Subcutaneous adipose tissue (tissue), 4 donors: ENCODE results near the gene FBXO40. TPM values are rescaled to one million over a fixed set of nuclear protein-coding genes. Genes with fewer than 3 reads are reported as not detected.

Experiments
- total RNA-seq, 4 donors: library from RNA; depleted of rRNA; stranded (reverse); fragments of >200 nt; gene quantifications; one replicate each; pipeline ENCODE4 v1.1.0, GENCODE V29; 2016
- TF ChIP-seq, protein P1 (sequence below): fragments of 450-650 bp; IDR thresholded peaks from one replicate; pipeline ENCODE4 v1.5.1; 2016; ENCODE audit warnings: low read depth, mild to moderate bottlenecking, control low read depth, antibody characterized with exemption, moderate library complexity

Gene FBXO40
- total RNA-seq, 4 donors from 2014 or later, result 0.16 to 0.19 TPM; not detected in 2

DNA sequence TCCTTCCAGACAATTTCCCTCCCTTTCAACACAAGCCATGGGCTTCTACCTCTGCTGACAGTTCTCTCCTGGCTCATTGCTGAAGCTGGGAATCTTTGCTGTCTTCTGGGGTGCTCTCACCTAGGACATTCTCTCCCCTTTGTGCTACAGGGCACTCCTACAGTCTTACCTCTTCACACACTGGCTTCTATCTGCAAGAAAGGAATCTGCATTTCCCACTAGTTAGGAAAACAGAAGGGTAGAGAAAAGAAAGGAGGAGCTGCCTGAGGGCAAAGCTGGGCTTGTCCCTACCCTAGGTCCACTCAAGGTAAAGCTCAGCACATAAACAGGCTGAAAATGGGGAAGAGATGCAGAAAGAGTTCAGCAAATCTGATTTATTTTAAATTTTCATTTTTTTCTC lies 31.0 kb upstream of the FBXO40 start:
- TF ChIP-seq, protein P1, sequence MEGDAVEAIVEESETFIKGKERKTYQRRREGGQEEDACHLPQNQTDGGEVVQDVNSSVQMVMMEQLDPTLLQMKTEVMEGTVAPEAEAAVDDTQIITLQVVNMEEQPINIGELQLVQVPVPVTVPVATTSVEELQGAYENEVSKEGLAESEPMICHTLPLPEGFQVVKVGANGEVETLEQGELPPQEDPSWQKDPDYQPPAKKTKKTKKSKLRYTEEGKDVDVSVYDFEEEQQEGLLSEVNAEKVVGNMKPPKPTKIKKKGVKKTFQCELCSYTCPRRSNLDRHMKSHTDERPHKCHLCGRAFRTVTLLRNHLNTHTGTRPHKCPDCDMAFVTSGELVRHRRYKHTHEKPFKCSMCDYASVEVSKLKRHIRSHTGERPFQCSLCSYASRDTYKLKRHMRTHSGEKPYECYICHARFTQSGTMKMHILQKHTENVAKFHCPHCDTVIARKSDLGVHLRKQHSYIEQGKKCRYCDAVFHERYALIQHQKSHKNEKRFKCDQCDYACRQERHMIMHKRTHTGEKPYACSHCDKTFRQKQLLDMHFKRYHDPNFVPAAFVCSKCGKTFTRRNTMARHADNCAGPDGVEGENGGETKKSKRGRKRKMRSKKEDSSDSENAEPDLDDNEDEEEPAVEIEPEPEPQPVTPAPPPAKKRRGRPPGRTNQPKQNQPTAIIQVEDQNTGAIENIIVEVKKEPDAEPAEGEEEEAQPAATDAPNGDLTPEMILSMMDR, result no peak

DNA sequence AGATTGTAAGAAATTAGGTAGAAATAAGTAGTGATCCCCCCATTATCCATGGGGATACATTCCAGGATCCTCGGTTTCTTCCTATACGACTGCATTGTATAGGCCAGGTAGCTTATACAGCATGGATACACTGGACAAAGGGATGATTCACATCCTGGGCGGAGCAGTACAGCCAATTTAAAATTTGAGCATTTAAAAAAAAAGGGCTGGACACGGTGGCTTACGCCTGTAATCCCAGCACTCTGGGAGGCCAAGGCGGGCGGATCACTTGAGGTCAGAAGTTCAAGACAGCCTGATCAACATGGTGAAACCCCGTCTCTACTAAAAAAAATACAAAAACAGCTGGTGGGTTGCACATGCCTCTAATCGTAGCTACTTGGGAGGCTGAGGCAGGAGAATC lies 26.4 kb upstream of the FBXO40 start:
- TF ChIP-seq, protein P1, result no peak

DNA sequence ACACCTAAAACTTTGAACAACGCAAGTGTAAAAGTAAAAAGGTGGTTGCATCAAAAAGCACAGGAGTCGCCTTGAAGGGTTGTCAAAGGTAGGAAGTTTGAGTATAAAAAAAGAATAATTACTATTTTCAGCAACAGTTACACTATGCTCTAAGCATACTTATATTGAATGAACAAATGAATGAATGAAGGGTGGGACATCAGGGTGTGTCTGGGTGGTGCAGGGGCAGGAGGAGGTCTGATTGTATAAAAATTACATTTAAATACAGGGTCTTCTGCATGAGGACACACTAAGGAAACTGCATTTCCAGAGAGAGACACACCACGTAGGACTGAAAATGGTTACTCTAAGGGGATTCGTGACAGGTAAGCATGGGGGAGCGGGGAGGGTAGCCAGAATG lies 25.5 kb upstream of the FBXO40 start, which contains the start of gene ARGFX:
Gene ARGFX, plus strand, starts transcription at position 301 of the 400 bp plus-strand sequence. CDS start 2,765 bp downstream, outside the sequence.
- TF ChIP-seq, protein P1, result no peak

DNA sequence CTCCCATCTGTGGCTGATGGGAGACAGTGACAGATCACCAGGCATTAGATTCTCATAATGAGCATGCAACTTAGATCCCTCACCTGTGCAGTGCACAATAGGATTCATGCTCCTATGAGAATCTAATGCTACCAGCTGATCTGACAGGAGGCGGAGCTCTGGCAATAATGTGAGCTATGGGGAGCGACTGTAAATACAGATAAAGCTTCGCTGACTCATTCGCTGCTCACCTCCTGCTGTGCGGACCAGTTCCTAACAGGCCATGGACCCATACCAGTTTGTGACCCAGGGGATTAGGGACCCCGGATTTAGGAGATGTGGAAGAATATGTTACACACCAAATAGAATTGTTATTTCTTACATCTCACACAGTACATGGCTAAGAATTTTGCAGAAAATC lies 18.7 kb upstream of the FBXO40 start:
- TF ChIP-seq, protein P1, result no peak

DNA sequence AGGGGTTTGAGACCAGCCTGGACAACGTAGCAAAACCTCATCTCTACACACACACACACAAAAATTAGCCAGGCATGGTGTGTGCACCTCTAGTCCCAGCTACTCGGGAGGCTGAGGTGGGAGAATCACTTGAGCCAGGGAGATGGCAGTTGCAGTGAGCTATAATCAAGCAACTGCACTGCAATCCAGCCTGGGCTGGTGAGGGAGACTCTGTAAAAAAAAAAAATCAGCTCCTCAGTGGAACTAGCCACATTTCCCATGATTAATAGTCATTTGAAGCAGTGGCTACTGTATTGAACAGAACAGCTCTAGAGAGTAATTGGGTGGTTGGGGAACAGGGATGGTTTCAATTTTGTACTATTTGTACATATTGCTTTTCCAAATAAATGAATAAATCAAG lies 11.5 kb upstream of the FBXO40 start:
- TF ChIP-seq, protein P1, result no peak

DNA sequence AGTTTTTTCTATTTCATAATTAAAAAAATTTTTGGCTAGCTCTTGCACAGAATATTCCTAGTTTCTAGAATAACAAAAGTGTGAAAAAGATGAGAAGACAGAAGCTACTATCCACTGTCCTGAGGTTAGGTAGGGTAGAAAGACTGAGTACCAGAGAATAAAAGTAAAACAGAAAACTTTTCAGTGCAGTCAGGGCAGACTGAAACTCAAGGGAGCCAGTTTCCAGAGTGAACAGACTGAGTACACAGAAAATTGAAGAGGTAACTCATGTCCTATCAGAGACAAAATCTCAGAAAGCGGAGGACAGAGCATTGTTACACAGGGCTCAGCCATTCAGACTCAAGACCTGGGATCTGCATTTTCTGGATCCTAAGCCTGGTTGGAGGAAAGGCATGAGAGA lies 8.8 kb upstream of the FBXO40 start:
- TF ChIP-seq, protein P1, result no peak

DNA sequence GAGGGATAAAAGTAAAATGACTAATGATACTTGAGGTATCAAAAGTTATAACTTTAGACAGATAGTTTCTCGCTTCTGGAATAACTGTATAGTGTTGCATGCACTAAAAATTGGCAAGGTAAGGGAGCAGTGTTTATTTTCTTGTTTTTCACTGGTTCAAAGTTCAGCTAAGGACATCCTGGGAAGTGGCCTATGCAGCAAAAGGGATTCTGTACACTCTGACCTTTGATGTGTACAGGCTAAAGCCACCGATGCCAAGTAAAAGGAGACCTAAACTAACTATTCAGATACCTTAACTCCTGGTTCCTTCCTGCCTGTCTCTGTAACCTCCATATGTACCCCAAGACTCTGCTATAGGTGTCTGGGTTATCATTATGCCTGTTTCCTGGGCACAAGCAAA lies 1.7 kb downstream of the FBXO40 start:
- TF ChIP-seq, protein P1, result no peak
